Peyer's patch (tissue), 4 donors: ENCODE measurements around the gene LRRC4B.

Experiments
- POLR2A ChIP-seq, 2 donors: fragments of 450-650 bp; IDR thresholded peaks; one replicate each; pipeline ENCODE4 v1.5.1; 2017; ENCODE audit warnings: antibody characterized with exemption in 2 of 2, mild to moderate bottlenecking in 2 of 2, moderate library complexity in 2 of 2
- TF ChIP-seq, protein P1 (sequence below), 6 experiments: fragments of 450-650 bp in 4 of 6; fragments of 200-600 bp in 2 of 6; sonication (generic) in 1 of 6; IDR thresholded peaks; one replicate each; pipeline ENCODE4 v1.5.1; 2017 to 2019; ENCODE audit warnings: antibody characterized with exemption in 6 of 6, mild to moderate bottlenecking in 3 of 6, moderate library complexity in 1 of 6

DNA sequence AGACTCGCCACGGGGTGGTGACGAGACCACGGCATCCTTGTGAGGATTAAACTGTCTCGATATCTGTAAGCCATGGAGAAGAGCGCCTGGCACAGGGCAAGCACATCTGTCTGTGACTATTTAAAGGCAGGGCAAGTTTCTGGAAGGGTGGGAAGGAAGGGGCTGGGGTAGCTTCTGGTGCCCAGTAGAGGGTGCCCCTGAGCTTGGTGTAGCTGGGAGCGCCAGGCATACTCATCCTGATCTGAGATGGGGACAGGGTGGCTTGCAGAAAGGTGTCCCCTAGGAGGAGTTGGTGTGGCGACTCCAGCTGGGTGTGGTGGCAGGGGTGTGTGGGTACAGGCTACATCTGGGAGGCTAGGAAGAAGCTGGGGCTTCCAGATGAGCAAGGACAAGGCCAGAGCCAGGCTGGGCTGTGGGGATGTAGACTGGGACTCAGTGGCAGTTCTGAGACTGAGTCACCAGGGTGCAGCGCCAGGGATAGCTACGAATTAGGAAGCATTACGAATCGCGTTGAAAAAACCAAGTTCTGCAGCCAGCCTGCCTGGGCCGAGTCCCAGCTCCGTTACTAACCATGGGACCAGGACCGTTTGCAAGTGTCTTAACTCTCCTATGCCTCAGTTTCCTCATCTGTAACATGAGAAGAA, 31.5 kb downstream of the LRRC4B start:
- TF ChIP-seq, protein P1, sequence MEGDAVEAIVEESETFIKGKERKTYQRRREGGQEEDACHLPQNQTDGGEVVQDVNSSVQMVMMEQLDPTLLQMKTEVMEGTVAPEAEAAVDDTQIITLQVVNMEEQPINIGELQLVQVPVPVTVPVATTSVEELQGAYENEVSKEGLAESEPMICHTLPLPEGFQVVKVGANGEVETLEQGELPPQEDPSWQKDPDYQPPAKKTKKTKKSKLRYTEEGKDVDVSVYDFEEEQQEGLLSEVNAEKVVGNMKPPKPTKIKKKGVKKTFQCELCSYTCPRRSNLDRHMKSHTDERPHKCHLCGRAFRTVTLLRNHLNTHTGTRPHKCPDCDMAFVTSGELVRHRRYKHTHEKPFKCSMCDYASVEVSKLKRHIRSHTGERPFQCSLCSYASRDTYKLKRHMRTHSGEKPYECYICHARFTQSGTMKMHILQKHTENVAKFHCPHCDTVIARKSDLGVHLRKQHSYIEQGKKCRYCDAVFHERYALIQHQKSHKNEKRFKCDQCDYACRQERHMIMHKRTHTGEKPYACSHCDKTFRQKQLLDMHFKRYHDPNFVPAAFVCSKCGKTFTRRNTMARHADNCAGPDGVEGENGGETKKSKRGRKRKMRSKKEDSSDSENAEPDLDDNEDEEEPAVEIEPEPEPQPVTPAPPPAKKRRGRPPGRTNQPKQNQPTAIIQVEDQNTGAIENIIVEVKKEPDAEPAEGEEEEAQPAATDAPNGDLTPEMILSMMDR (IDR thresholded peaks at IDR 0.05): no peak
- no peak for TF ChIP-seq POLR2A (IDR thresholded peaks at IDR 0.05)
